Activated naive CD8-positive, alpha-beta T cell treated with anti-CD3 and anti-CD28 coated beads, Interleukin-2, amount 50 U/mL, for 24 hours (primary cell): ENCODE data around the gene ZNF385B.

Experiments
- ATAC-seq: fragments of 150-1000 bp; cut with Tn5 transposase; one replicate; pipeline ENCODE4 v1.10.0; 2021
- DNase-seq: peaks from one replicate; pipeline ENCODE4 v3.0.0; 2021
- H3K27ac Mint-ChIP-seq: one replicate; pipeline ENCODE4 v1.8.0; 2021; ENCODE audit warnings: mild to moderate bottlenecking, mixed read lengths
- H3K27me3 Mint-ChIP-seq: one replicate; pipeline ENCODE4 v1.8.0; 2021; ENCODE audit warnings: mixed read lengths
- H3K36me3 Mint-ChIP-seq: one replicate; pipeline ENCODE4 v1.8.0; 2021; ENCODE audit warnings: low read depth, mixed read lengths
- H3K4me1 Mint-ChIP-seq: one replicate; pipeline ENCODE4 v1.8.0; 2021; ENCODE audit warnings: mixed read lengths
- H3K4me3 Mint-ChIP-seq: one replicate; pipeline ENCODE4 v1.8.0; 2021; ENCODE audit warnings: mild to moderate bottlenecking, moderate library complexity, mixed read lengths
- H3K9me3 Mint-ChIP-seq: one replicate; pipeline ENCODE4 v1.8.0; 2021; ENCODE audit warnings: mixed read lengths

Gene ZNF385B

DNA sequence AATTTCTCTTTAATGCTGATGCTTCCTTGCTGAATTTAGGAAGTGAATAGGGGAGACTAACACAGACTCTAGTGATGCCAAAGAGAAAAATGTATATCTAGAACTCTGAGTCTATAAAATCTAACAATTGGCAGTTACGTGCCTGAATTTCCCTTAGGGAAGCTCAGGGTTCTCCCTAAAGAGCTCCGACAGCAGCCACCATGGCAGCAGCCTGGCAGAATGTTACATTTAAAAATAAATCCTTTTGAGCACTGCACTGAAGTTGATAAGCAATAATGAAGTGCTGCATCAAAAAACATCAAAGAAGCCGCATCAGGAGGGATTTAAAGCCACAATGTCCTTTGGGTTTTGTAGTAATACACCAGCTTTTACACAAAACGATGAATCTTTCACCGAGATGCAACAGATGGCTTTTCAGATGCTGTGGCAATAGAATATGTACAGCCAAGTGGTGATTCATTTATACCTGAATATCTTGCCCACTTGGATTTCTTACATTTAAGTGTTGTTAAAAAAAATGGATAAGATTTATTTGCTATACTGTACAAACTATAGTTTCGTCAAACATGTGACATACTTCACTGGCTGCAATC is 305.6 kb downstream of the ZNF385B start:
- Mint-ChIP-seq H3K9me3 (peaks cover 7% of the 10 kb centered on the region), H3K27me3 (no peaks in the 10 kb centered on the region), H3K4me1 (no peaks in the 10 kb centered on the region), H3K36me3 (no peaks in the 10 kb centered on the region), H3K4me3 (no peak overlapping the region), H3K27ac (no peak overlapping the region)
- DNase-seq (no peak), ATAC-seq (no peak)

DNA sequence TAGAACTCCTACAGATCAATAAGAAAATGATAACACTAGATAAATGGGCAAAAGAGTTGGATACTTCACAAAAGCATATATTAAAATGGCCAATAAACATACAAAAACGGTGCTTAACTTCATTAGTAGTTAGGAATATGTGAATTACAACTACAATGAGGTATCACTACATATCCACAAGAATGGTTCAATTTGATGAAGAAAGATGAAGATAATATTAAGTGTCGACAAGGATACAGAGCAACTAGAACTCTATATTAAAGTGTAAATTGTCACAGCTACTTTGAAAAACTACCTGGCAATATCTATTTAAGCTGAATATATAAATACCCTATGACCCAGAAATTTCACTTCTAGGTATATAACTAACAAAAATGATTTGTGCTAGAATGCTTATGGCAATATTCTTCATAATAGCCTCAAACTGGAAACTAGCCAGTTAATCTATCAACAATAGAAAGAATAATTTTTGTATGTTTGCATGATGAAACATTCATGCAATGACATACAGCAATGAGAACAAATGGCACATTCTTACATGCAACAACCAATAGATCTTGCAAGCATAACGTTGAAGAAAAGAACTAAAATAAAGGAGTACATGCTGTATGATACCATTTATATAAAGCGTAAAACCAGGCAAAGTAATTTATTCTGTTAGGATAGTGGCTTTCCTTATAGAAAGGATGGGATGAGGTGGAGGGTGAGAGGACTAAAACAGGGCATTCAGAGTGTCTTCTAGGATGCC is 306.6 kb downstream of the ZNF385B start:
- no peak for ATAC-seq
- Mint-ChIP-seq H3K4me1 (no peaks in the 10 kb centered on the region), H3K4me3 (no peak overlapping the region), H3K9me3 (peaks cover 7% of the 10 kb centered on the region), H3K27me3 (no peaks in the 10 kb centered on the region), H3K27ac (no peak overlapping the region), H3K36me3 (no peaks in the 10 kb centered on the region)
- DNase-seq: no peak

GRCh38 chr2:179553382-179553781 is 308.0 kb downstream of the ZNF385B start:
- no peak overlapping the region for H3K4me3 Mint-ChIP-seq
- peaks cover 7% of the 10 kb centered on the region for H3K9me3 Mint-ChIP-seq
- no peak overlapping the region for H3K27ac Mint-ChIP-seq

GRCh38 chr2:179551539-179552045 is 309.8 kb downstream of the ZNF385B start:
- no peak for ATAC-seq
- no peaks in the 10 kb centered on the region for H3K4me1 Mint-ChIP-seq

More at GRCh38 chr2:179553382-179553781, 308.0 kb downstream of the ZNF385B start:
- no peak for DNase-seq
- H3K4me1 Mint-ChIP-seq: no peaks in the 10 kb centered on the region
- ATAC-seq: no peak
- H3K27me3 Mint-ChIP-seq: no peaks in the 10 kb centered on the region
- H3K36me3 Mint-ChIP-seq: no peaks in the 10 kb centered on the region

DNA sequence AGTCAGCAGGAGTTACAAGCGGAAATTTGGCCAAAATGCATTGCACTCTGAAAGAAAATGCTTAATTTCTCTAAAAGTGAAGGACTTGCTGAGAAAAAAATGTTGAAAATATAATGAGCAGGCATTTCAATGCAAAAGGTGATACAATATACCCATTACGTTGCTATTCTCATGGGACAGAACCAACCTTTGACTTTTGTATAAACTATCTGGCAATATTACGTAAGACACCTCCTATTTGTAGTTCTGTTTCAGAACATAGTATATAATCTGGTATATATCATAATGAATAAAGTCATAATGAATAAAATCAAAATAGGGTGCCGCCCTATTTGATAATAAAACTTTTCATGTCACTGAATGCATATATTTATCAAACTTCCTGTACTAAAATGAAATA is 310.6 kb downstream of the ZNF385B start:
- no peaks in the 10 kb centered on the region for H3K27me3 Mint-ChIP-seq
- ATAC-seq: no peak

More at GRCh38 chr2:179551539-179552045, 309.8 kb downstream of the ZNF385B start:
- no peaks in the 10 kb centered on the region for H3K36me3 Mint-ChIP-seq
- no peaks in the 10 kb centered on the region for H3K27me3 Mint-ChIP-seq
- H3K9me3 Mint-ChIP-seq: peaks cover 7% of the 10 kb centered on the region
- DNase-seq: no peak
- no peak overlapping the region for H3K4me3 Mint-ChIP-seq
- H3K27ac Mint-ChIP-seq: no peak overlapping the region

DNA sequence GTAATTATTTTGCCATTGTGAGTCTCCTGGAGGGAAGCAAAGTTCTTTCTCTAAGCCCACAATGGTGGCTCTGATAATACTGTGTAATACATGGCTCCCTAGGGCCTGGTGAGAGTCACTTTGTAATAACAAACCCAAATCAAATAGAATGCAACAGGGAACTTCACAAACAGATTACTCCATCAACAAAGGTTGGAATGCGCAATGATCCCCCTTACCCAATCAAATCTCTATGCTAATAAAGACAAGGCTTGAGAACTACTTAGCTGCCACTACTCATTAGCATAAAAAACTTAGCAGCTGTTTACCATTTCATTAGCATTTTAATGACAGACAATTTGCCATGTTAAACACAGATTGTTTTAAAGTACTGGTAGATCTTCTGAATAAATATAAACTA is 311.2 kb downstream of the ZNF385B start:
- Mint-ChIP-seq H3K36me3 (no peaks in the 10 kb centered on the region), H3K27me3 (no peaks in the 10 kb centered on the region), H3K4me3 (no peak overlapping the region), H3K9me3 (peaks cover 7% of the 10 kb centered on the region), H3K27ac (no peak overlapping the region), H3K4me1 (no peaks in the 10 kb centered on the region)
- no peak for DNase-seq
- ATAC-seq: no peak

More for the DNA sequence above, 310.6 kb downstream of the ZNF385B start:
- Mint-ChIP-seq H3K4me3 (no peak overlapping the region), H3K36me3 (no peaks in the 10 kb centered on the region), H3K4me1 (no peaks in the 10 kb centered on the region), H3K27ac (no peak overlapping the region), H3K9me3 (peaks cover 7% of the 10 kb centered on the region)
- no peak for DNase-seq

DNA sequence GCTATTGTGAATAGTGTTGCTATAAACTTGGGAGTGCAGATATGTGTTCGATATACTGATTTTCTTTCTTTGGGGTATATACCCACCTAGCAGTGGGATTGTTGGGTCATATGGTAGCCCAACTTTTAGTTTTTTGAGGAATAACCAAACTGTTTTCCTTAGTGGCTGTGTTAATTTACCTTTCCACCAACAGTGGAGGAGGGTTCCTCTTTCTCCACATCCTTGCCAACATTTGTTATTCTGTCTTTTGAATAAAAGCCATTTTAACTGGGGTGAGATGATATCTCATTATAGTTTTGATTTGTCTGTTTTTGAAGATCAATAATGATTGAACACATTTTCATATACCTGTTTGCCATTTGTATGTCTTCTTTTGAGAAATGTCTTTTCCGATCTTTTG is 314.8 kb downstream of the ZNF385B start:
- DNase-seq (no peak), ATAC-seq (no peak)
- no peaks in the 10 kb centered on the region for H3K36me3 Mint-ChIP-seq
- no peak overlapping the region for H3K27ac Mint-ChIP-seq
- H3K4me1 Mint-ChIP-seq: no peaks in the 10 kb centered on the region
- no peaks in the 10 kb centered on the region for H3K9me3 Mint-ChIP-seq
- H3K4me3 Mint-ChIP-seq: no peak overlapping the region
- no peaks in the 10 kb centered on the region for H3K27me3 Mint-ChIP-seq

DNA sequence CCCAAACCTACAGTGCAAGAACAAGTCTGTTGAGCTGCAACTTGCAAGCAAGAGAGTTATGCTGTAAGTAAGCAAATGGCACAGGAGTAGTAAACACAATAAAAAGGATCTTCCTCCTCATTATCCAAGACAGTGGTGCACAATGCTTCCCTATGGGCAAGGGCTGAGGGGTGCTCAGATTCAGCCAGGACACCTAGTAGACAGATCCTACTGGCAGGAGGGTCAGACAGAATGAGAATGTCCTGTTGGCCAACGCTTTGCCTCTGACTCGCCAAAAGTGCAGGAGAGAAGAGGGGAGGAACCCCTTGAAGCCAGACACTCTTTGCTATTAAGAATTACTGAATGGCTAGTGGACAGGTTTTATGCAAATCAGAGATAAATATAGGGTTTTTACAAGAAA is 316.4 kb downstream of the ZNF385B start:
- Mint-ChIP-seq H3K4me1 (no peaks in the 10 kb centered on the region), H3K27me3 (no peaks in the 10 kb centered on the region), H3K9me3 (no peaks in the 10 kb centered on the region), H3K4me3 (no peak overlapping the region), H3K27ac (no peak overlapping the region), H3K36me3 (no peaks in the 10 kb centered on the region)
- DNase-seq (no peak), ATAC-seq (no peak)

DNA sequence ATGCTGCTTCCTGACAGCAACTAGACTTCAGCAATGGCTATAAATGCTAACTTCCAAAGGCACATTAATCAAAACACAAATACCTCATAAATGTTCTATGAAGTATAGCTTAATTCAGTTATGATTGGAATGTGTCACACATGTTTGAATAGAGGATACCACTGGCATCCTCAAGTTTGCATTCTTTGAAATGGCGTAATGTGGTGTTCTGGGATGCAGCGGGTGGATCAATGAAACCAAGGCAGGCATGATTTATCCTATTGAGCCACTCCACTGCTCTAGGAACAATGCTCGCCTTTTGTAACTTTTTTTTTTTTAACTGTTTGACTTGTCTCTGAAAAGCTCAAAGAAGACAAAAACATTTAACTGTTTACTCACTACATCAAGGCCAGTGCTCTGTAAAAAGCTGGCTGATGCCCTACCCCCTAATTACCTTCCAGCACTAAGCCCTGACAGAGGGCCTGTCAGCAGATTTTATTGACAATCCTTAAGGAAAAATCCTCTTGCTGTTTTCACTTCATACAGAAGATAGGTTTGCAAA is 318.0 kb downstream of the ZNF385B start:
- DNase-seq (no peak), ATAC-seq (no peak)
- Mint-ChIP-seq H3K4me1 (no peaks in the 10 kb centered on the region), H3K27me3 (no peaks in the 10 kb centered on the region), H3K9me3 (peaks cover 6% of the 10 kb centered on the region), H3K27ac (no peak overlapping the region), H3K36me3 (no peaks in the 10 kb centered on the region), H3K4me3 (no peak overlapping the region)

- Mint-ChIP-seq H3K9me3 (peaks cover 6% of the 10 kb centered on the region), H3K36me3 (no peaks in the 10 kb centered on the region), H3K27ac (no peak overlapping the region), H3K4me1 (no peaks in the 10 kb centered on the region), H3K27me3 (no peaks in the 10 kb centered on the region), H3K4me3 (no peak overlapping the region)
- ATAC-seq (no peak), DNase-seq (no peak)
Measured at GRCh38 chr2:179541586-179541985, 319.8 kb downstream of the ZNF385B start.

GRCh38 chr2:179539124-179539511 is 322.3 kb downstream of the ZNF385B start:
- no peak overlapping the region for H3K4me3 Mint-ChIP-seq
- H3K9me3 Mint-ChIP-seq: peaks cover 6% of the 10 kb centered on the region
- H3K27me3 Mint-ChIP-seq: no peaks in the 10 kb centered on the region
- no peaks in the 10 kb centered on the region for H3K4me1 Mint-ChIP-seq
- ATAC-seq (no peak), DNase-seq (no peak)
- no peak overlapping the region for H3K27ac Mint-ChIP-seq
- H3K36me3 Mint-ChIP-seq: no peaks in the 10 kb centered on the region

GRCh38 chr2:179538406-179539123 is 322.8 kb downstream of the ZNF385B start:
- H3K36me3 Mint-ChIP-seq: no peaks in the 10 kb centered on the region
- H3K4me3 Mint-ChIP-seq: no peak overlapping the region
- no peaks in the 10 kb centered on the region for H3K4me1 Mint-ChIP-seq
- peaks cover 6% of the 10 kb centered on the region for H3K9me3 Mint-ChIP-seq
- no peak for DNase-seq
- ATAC-seq: no peak
- no peaks in the 10 kb centered on the region for H3K27me3 Mint-ChIP-seq
- no peak overlapping the region for H3K27ac Mint-ChIP-seq

DNA sequence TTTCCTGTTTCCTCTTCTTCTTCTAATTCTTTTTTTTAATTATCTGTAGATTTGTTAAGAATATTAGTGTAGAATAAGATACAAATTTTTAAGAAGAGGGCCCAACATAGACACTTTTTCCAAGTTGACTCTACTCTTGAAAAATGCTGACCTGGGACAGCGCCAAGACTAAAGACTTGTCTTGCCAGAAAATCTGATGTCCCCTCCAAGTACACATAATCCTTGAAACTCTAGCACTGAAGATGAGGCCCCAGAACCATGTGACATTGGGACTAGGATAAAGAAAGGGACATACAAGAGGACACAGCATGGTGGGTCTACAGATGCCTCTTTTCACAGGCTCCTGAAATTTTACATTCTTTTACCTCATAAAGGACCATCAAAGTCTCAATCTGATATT is 325.2 kb downstream of the ZNF385B start:
- no peak overlapping the region for H3K27ac Mint-ChIP-seq
- H3K4me3 Mint-ChIP-seq: no peak overlapping the region
- DNase-seq (no peak), ATAC-seq (no peak)
- no peaks in the 10 kb centered on the region for H3K27me3 Mint-ChIP-seq
- H3K36me3 Mint-ChIP-seq: no peaks in the 10 kb centered on the region
- H3K4me1 Mint-ChIP-seq: no peaks in the 10 kb centered on the region
- peaks cover 6% of the 10 kb centered on the region for H3K9me3 Mint-ChIP-seq

GRCh38 chr2:179533875-179534274 is 327.5 kb downstream of the ZNF385B start:
- no peaks in the 10 kb centered on the region for H3K27me3 Mint-ChIP-seq

More at GRCh38 chr2:179533875-179534274, 327.5 kb downstream of the ZNF385B start:
- no peak overlapping the region for H3K27ac Mint-ChIP-seq
- no peaks in the 10 kb centered on the region for H3K4me1 Mint-ChIP-seq
- DNase-seq: no peak
- no peaks in the 10 kb centered on the region for H3K36me3 Mint-ChIP-seq
- no peak overlapping the region for H3K4me3 Mint-ChIP-seq
- peaks cover under 1% of the 10 kb centered on the region for H3K9me3 Mint-ChIP-seq
- no peak for ATAC-seq
